Right lobe of liver (tissue), 6 donors: ENCODE data around the gene AIP. TPM values are rescaled to one million over a fixed set of nuclear protein-coding genes. Genes with fewer than 3 reads are reported as not detected.
"Not testable (repeated sequence)": the region's sequence is repeated elsewhere in the genome, so short reads cannot be mapped to it uniquely, and the experiment has no call there.

Source experiments
- ATAC-seq, 4 donors: fragments of 200-7000 bp; cut with Tn5 transposase; one replicate each; pipeline ENCODE4 v1.9.1; 2020; ENCODE audit warnings: mild to moderate bottlenecking in 4 of 4, moderate library complexity in 4 of 4
- DNase-seq, 3 donors: peaks; one replicate each; pipeline ENCODE4 v3.0.0-alpha.2; 2020
- H3K27ac ChIP-seq, 3 donors: fragments of 200-600 bp; one replicate each; pipeline ENCODE4 v1.8.0; 2022
- H3K27me3 ChIP-seq, 2 donors: fragments of 200-600 bp; one replicate each; pipeline ENCODE4 v1.8.0; 2022
- H3K36me3 ChIP-seq, 4 donors: fragments of 200-600 bp; sonication (generic) in 1 of 4; one replicate each; pipeline versions ENCODE4 v1.5.1 to v1.8.0; 2017 to 2022; ENCODE audit warnings: control low read depth in 1 of 4
- H3K4me1 ChIP-seq, 4 donors: fragments of 200-600 bp; sonication (generic) in 1 of 4; one replicate each; pipeline versions ENCODE4 v1.5.1 to v1.8.0; 2017 to 2022; ENCODE audit warnings: control low read depth in 1 of 4
- H3K4me3 ChIP-seq, 3 donors: fragments of 200-600 bp; one replicate each; pipeline ENCODE4 v1.8.0; 2022
- H3K9me3 ChIP-seq, 4 donors: fragments of 200-600 bp; sonication (generic) in 1 of 4; one replicate each; pipeline versions ENCODE4 v1.5.1 to v1.8.0; 2017 to 2022; ENCODE audit warnings: control low read depth in 1 of 4
- CTCF ChIP-seq, 4 donors: fragments of 200-600 bp in 3 of 4; fragments of 450-650 bp in 1 of 4; IDR thresholded peaks; one replicate each; pipeline versions ENCODE4 v1.5.1 to v1.8.0; 2016 to 2022; ENCODE audit warnings: antibody characterized with exemption in 4 of 4, mild to moderate bottlenecking in 2 of 4
- POLR2A ChIP-seq: fragments of 450-650 bp; IDR thresholded peaks from one replicate; pipeline ENCODE4 v1.6.1; 2017; ENCODE audit warnings: antibody characterized with exemption, mild to moderate bottlenecking
- WGBS: methylation state at CpG from one replicate; pipeline ENCODE4 v1.1.6; 2018; ENCODE audit warnings: low coverage, low lambda C conversion rate; ENCODE audit not compliant: insufficient coverage; ENCODE audit errors: missing lambda C conversion rate; 5-methylcytosine and 5-hydroxymethylcytosine counted together
- intact Hi-C, 2 donors: fragments of 100-400 bp; cut with DNase I; formaldehyde crosslinking; loops; one replicate each; pipeline versions ENCODE4 v1.11.2 to v1.14.1; 2022
- total RNA-seq, 6 experiments: library from RNA; depleted of rRNA in 2 of 6; stranded (reverse); fragments of >200 nt in 2 of 6; fragmentation: NEBNext Ultra II Directional in 3 of 6; extraction: Animal tissue kit (Norgen Biotek cat#: 25700) in 3 of 6; gene quantifications; one replicate each; pipeline versions ENCODE4 v1.1.0 to v1.2.4, GENCODE V29; 2016 to 2023
- donor health status: DM: no; HTN: yes; CAD: no.
- donor health status: DM: no; HTN: no; CAD: no.
- donor health status: DM: no; HTN: no; CAD: no.
- donor health status: DM: no; HTN: yes; CAD: no.
- donor health status: DM: no; HTN: yes; CAD: no.

Gene AIP
- total RNA-seq, 6 experiments from 2014 or later: 20.8 to 33.9 (median 25.7) TPM

GRCh38 chr11:67508486-67509121, 25.8 kb downstream of the AIP start:
- intact Hi-C loops: loop anchor here (5.0 to 10.0 kb wide), 3 partner anchors 41 to 116 kb away; partner anchors contain the start of genes RAD9A (in 2 of the 2) and TMEM134 (in 1 of the 2)
- H3K27me3 ChIP-seq: no peaks in the 10 kb centered on the region
- no peaks in the 10 kb centered on the region for H3K9me3 ChIP-seq
- H3K27ac ChIP-seq: peak overlapping the region; percentile 87 to 98 (median 98)
- TF ChIP-seq POLR2A: peak; percentile 20
- TF ChIP-seq CTCF (IDR thresholded peaks at IDR 0.05): no peak
- peak overlapping the region; percentile 58 to 87 (median 78) for H3K4me3 ChIP-seq
- 1% methylated on average over 13 of the region's 57 CpGs for WGBS
- ATAC-seq: peak; percentile 29 to 55 (median 52)
- DNase-seq: peak; percentile 98
- no peaks in the 10 kb centered on the region for H3K36me3 ChIP-seq
- H3K4me1 ChIP-seq: peaks cover 0 to 34% (median 8%) of the 10 kb centered on the region in 4 donors

GRCh38 chr11:67510023-67510345, 27.2 kb downstream of the AIP start:
- DNase-seq: no peak
- TF ChIP-seq POLR2A (no peak), CTCF (IDR thresholded peaks at IDR 0.05) (no peak)
- 55% methylated on average over 3 of the region's 3 CpGs for WGBS
- ATAC-seq: no peak
- H3K9me3 ChIP-seq: no peaks in the 10 kb centered on the region
- no peaks in the 10 kb centered on the region for H3K27me3 ChIP-seq
- intact Hi-C loops: no loop called here
- H3K27ac ChIP-seq: no peak overlapping the region
- no peaks in the 10 kb centered on the region for H3K36me3 ChIP-seq
- H3K4me1 ChIP-seq: peaks cover 0 to 25% (median 8%) of the 10 kb centered on the region in 4 donors
- no peak overlapping the region for H3K4me3 ChIP-seq

- H3K36me3 ChIP-seq, H3K27ac ChIP-seq, intact Hi-C loops, H3K4me3 ChIP-seq, ATAC-seq, H3K9me3 ChIP-seq, DNase-seq, H3K27me3 ChIP-seq: not testable (repeated sequence)
- 80% methylated on average over 2 of the region's 4 CpGs for WGBS
- peaks cover 0 to 14% (median 3%) of the 10 kb centered on the region in 4 donors for H3K4me1 ChIP-seq
Measured at GRCh38 chr11:67511558-67511957, 28.7 kb downstream of the AIP start.

GRCh38 chr11:67514116-67514515, 31.3 kb downstream of the AIP start:
- no peaks in the 10 kb centered on the region for H3K4me1 ChIP-seq
- no peaks in the 10 kb centered on the region for H3K27me3 ChIP-seq
- H3K9me3 ChIP-seq: no peaks in the 10 kb centered on the region
- intact Hi-C loops: no loop called here
- no peak for TF ChIP-seq CTCF (IDR thresholded peaks at IDR 0.05)
- H3K4me3 ChIP-seq: no peak overlapping the region
- DNase-seq: no peak
- no peak overlapping the region for H3K27ac ChIP-seq
- no peak for ATAC-seq
- 75% methylated on average over 7 of the region's 7 CpGs for WGBS
- no peaks in the 10 kb centered on the region for H3K36me3 ChIP-seq

- H3K9me3 ChIP-seq: no peaks in the 10 kb centered on the region
- H3K36me3 ChIP-seq: no peaks in the 10 kb centered on the region
- no peak overlapping the region for H3K27ac ChIP-seq
- H3K4me3 ChIP-seq: no peak overlapping the region
- intact Hi-C loops: no loop called here
- WGBS: no CpG with 5 or more reads among the region's 9 CpGs
- peak in 1 of 3 donors; percentile 34 for DNase-seq
- TF ChIP-seq POLR2A (no peak), CTCF (IDR thresholded peaks at IDR 0.05) (no peak)
- ATAC-seq: no peak
- H3K4me1 ChIP-seq: no peaks in the 10 kb centered on the region
- no peaks in the 10 kb centered on the region for H3K27me3 ChIP-seq
Measured at GRCh38 chr11:67516806-67517205, 34.0 kb downstream of the AIP start.
